ENCODE data around the gene NRG2. TPM values are rescaled to one million over a fixed set of nuclear protein-coding genes. Genes with fewer than 3 reads are reported as not detected.

NRG2 gene
- total and polyA plus RNA-seq, 2 experiments from 2014 or later: 0.37 to 1.3 TPM

GRCh38 chr5:139971202-139971725, 71.8 kb downstream of the NRG2 start:
- Histone ChIP-seq H3K4me2 (no peak overlapping the region), H3K27ac (ENCODE audit: low read depth) (no peak overlapping the region), H3K9me2 (ENCODE audit: insufficient read depth) (no peaks in the 10 kb centered on the region), H3K36me3 (ENCODE audit: insufficient read depth) (no peaks in the 10 kb centered on the region), H3K4me1 (ENCODE audit: insufficient read depth) (no peaks in the 10 kb centered on the region), H3K79me2 (replicated peaks; ENCODE audit: insufficient read depth) (no peaks in the 10 kb centered on the region), H3F3A (replicated peaks; ENCODE audit: low read depth) (no peaks in the 10 kb centered on the region), H2AFZ (no peak overlapping the region), H4K20me1 (replicated peaks; ENCODE audit: insufficient read depth) (no peaks in the 10 kb centered on the region), H3K4me3 (no peak overlapping the region), H3K27me3 (ENCODE audit: insufficient read depth) (peaks cover 11% of the 10 kb centered on the region)
- no peaks in the 10 kb centered on the region for H3K9me3 Mint-ChIP-seq
- no peak overlapping the region for H3K4me3 Mint-ChIP-seq
- no peak for ATAC-seq
- H3K36me3 Mint-ChIP-seq (ENCODE audit: low read depth): no peaks in the 10 kb centered on the region
- TF ChIP-seq STAT1 (IDR thresholded peaks at IDR 0.05; ENCODE audit: unreplicated experiment) (no peak), CREB1 (CRISPR knock-in tag; IDR thresholded peaks at IDR 0.05; ENCODE audit: low read depth) (no peak), JUNB (IDR thresholded peaks at IDR 0.05; ENCODE audit: unreplicated experiment) (no peak), ZNF462 (CRISPR knock-in tag; IDR thresholded peaks at IDR 0.05) (no peak), POLR2AphosphoS5 (IDR thresholded peaks at IDR 0.05; ENCODE audit: low read depth) (no peak)
- TF ChIP-seq, protein P1, sequence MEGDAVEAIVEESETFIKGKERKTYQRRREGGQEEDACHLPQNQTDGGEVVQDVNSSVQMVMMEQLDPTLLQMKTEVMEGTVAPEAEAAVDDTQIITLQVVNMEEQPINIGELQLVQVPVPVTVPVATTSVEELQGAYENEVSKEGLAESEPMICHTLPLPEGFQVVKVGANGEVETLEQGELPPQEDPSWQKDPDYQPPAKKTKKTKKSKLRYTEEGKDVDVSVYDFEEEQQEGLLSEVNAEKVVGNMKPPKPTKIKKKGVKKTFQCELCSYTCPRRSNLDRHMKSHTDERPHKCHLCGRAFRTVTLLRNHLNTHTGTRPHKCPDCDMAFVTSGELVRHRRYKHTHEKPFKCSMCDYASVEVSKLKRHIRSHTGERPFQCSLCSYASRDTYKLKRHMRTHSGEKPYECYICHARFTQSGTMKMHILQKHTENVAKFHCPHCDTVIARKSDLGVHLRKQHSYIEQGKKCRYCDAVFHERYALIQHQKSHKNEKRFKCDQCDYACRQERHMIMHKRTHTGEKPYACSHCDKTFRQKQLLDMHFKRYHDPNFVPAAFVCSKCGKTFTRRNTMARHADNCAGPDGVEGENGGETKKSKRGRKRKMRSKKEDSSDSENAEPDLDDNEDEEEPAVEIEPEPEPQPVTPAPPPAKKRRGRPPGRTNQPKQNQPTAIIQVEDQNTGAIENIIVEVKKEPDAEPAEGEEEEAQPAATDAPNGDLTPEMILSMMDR (conservative IDR thresholded peaks at IDR 0.05; ENCODE audit: low read depth in 2 of 2): no peak
- H3K27me3 Mint-ChIP-seq (ENCODE audit: insufficient read depth, low read depth, poor library complexity): peaks cover 3% of the 10 kb centered on the region
- H3K27ac Mint-ChIP-seq: no peak overlapping the region
- DNase-seq (ENCODE audit: low spot score): no peak
- no peaks in the 10 kb centered on the region for H3K4me1 Mint-ChIP-seq

Data from GM23338 (cell line).